Brain microvascular endothelial cell (primary cell): Measurements from ENCODE around the gene EIF2D.

Experiments used
- DNase-seq: peaks from one replicate; pipeline ENCODE4 v3.0.0-alpha.2; 2020
- H3K27ac ChIP-seq: fragments of 250-450 bp; sonication (Bioruptor Pico); 2 replicates; pipeline ENCODE4 v1.5.1; 2020; ENCODE audit warnings: mild to moderate bottlenecking, moderate library complexity
- H3K27me3 ChIP-seq: fragments of 250-450 bp; sonication (Bioruptor Pico); replicated peaks from 2 replicates; pipeline ENCODE4 v1.5.1; 2020; ENCODE audit warnings: mild to moderate bottlenecking
- H3K36me3 ChIP-seq: fragments of 250-450 bp; sonication (Bioruptor Pico); replicated peaks from 2 replicates; pipeline ENCODE4 v1.5.1; 2020; ENCODE audit warnings: mild to moderate bottlenecking
- H3K4me3 ChIP-seq: 2 replicates; pipeline ENCODE4 v1.5.1; 2011; ENCODE audit warnings: low read depth, mild to moderate bottlenecking, control low read depth, low read length, moderate library complexity
- in situ Hi-C: cut with HindIII; loops from 2 replicates; pipeline ENCODE4 v1.10.0; 2017; ENCODE audit warnings: low sequenced_read_pairs, low pct_ligation_motif_present
- TF ChIP-seq, protein P1 (sequence below): IDR thresholded peaks from 2 replicates; pipeline ENCODE4 v1.5.1; 2011; ENCODE audit warnings: low read depth, mild to moderate bottlenecking, moderate library complexity, low read length, control low read depth, inconsistent platforms; ENCODE audit errors: missing control alignments

Gene EIF2D

GRCh38 chr1:206578978-206579374 is 33.3 kb downstream of the EIF2D start:
- no peaks in the 10 kb centered on the region for H3K27me3 ChIP-seq
- no peak overlapping the region for H3K27ac ChIP-seq
- H3K36me3 ChIP-seq: no peaks in the 10 kb centered on the region
- no peak overlapping the region for H3K4me3 ChIP-seq
- no peak for DNase-seq
- TF ChIP-seq, protein P1, sequence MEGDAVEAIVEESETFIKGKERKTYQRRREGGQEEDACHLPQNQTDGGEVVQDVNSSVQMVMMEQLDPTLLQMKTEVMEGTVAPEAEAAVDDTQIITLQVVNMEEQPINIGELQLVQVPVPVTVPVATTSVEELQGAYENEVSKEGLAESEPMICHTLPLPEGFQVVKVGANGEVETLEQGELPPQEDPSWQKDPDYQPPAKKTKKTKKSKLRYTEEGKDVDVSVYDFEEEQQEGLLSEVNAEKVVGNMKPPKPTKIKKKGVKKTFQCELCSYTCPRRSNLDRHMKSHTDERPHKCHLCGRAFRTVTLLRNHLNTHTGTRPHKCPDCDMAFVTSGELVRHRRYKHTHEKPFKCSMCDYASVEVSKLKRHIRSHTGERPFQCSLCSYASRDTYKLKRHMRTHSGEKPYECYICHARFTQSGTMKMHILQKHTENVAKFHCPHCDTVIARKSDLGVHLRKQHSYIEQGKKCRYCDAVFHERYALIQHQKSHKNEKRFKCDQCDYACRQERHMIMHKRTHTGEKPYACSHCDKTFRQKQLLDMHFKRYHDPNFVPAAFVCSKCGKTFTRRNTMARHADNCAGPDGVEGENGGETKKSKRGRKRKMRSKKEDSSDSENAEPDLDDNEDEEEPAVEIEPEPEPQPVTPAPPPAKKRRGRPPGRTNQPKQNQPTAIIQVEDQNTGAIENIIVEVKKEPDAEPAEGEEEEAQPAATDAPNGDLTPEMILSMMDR: no peak
- in situ Hi-C loops: loop anchor here (25.0 kb wide), 1 partner anchor 92 kb away; no protein-coding TSS in a partner anchor

DNA sequence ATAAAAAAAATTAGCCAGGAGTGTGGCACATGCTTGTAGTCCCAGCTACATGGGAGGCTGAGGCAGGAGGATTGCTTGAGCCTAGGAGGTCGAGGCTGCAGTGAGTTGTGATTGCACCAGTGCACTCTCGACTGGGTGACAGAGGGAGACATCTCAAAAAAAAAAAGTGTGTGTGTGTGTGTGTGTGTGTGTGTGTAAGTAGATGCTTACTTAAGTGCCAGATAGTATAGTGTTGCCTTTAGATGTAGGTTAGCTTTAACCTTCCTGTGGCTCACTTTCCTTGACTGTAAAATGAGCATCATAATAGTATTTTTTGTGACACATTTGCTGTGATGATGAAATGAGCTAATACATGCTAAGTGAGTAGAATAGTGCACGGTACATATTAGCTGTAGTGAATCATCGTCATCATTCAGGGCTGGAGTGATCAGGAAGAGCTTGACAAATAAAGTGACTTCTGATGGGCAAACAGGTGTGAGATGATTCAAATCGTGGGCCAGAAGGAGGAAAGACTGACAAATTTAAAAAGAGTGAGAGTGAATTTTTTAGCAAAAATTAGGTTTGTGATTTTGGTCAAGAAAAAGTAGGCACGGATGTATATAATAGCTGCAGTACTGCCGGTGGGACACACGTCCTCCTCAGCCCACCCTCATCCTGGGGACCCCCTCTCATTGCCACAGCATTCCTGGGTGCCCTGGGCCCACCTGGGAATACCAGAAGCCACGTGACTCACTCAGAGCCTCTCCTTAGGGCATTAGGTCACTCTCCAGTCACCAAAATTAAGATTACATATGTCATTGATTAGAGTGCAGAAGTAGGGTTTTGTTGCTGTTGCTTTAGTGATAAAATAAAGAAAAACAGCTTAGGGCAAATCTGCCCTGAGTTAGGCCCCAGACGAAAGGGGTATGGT is 33.9 kb downstream of the EIF2D start:
- Histone ChIP-seq H3K4me3 (no peak overlapping the region), H3K27me3 (no peaks in the 10 kb centered on the region), H3K27ac (no peak overlapping the region), H3K36me3 (no peaks in the 10 kb centered on the region)
- in situ Hi-C loops: loop anchor here (25.0 kb wide), 1 partner anchor 91 kb away; no protein-coding TSS in a partner anchor
- TF ChIP-seq, protein P1: no peak
- no peak for DNase-seq

- Histone ChIP-seq H3K27me3 (no peaks in the 10 kb centered on the region), H3K27ac (no peak overlapping the region), H3K36me3 (no peaks in the 10 kb centered on the region), H3K4me3 (no peak overlapping the region)
- in situ Hi-C loops: loop anchor here (25.0 kb wide), 1 partner anchor 90 kb away; no protein-coding TSS in a partner anchor
- DNase-seq: no peak
- TF ChIP-seq, protein P1: no peak
Measured at GRCh38 chr1:206577626-206578025, 34.6 kb downstream of the EIF2D start.

DNA sequence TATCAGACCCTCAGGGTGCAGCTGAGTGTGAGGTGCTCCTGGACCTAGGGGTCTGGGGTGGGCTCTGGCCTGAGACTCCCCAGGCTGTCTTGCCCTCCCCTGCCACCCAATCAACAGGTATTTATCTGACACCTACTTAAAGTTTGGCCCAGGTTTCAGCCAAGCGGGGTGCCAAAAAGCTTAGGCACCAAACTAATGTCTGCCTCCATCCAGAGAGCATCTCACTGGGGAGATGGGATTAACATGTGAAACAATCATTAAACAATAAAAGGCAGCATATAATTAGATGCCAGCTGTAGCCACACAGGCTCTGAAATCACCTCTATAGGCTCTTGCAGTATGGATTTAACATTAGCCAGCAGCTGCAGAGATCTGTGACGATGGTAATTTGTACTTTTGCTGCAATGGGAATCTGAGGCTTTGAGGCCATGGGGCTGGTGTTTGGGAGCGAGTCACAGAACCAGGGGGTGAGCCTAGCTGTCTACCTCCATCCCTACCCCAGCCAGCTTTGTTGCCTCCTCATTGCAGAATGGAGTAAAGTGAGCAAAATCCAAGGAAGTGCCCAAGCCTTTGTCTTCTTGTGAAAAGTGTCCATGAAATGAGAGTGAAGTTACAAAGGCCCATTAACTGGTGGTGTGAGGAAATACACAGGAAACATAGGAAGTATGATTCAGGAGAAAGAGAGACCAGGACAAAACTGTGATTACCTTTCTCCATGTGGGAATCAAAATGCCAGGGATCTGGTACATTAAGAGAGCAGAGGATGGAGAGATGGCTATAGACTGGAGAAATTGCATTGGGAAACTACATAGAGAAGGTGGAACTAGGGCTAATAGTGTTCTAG is 36.1 kb downstream of the EIF2D start:
- Histone ChIP-seq H3K27me3 (no peaks in the 10 kb centered on the region), H3K4me3 (no peak overlapping the region), H3K27ac (no peak overlapping the region), H3K36me3 (no peaks in the 10 kb centered on the region)
- in situ Hi-C loops: loop anchor here (25.0 kb wide), 1 partner anchor 89 kb away; no protein-coding TSS in a partner anchor
- DNase-seq: no peak
- TF ChIP-seq, protein P1: no peak

DNA sequence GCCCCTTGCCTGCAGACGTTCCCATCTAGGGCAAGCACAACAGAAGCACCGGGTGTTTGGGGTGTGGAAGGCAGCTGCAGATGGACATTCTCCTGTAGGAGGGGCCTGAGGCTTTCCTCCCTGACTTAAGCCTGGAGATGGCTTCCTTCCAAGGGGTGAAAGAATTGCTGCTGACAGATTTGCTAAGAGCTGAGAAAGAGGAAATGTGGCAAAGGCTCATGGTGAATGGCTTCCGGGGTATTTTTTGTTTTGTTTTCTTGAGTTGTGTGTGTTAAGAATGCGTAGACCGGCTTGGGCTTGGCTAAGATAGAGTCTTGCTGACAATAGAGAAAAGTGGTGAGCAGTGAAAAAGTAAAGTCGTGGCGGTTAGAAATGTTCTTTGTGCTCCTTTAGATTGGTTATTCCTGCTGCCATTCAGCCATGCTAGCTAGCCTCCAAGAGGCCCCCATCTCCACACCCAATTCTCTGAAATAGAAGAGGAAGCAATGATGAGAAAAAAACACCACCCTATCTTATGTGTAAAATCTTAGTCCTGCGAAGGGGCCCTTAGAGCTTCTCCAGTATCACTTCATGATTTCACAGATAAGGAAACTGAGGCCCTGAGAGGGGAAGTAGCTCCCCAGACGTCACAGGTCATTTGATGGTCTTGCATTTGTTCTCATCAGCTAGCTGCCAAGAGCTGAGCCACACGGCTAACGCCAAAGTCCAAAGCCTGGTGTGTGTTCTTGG is 36.9 kb downstream of the EIF2D start:
- Histone ChIP-seq H3K27me3 (no peaks in the 10 kb centered on the region), H3K36me3 (no peaks in the 10 kb centered on the region), H3K27ac (no peak overlapping the region), H3K4me3 (no peak overlapping the region)
- in situ Hi-C loops: loop anchor here (25.0 kb wide), 1 partner anchor 88 kb away; no protein-coding TSS in a partner anchor
- TF ChIP-seq, protein P1: no peak
- peak; percentile 32 for DNase-seq
